K562 (cell line): ENCODE data around the gene POU3F3. TPM values are rescaled to one million over a fixed set of nuclear protein-coding genes. Genes with fewer than 3 reads are reported as not detected.

Experiments
- ATAC-seq: fragments of 200-7000 bp; cut with Tn5 transposase; 3 replicates; pipeline ENCODE4 v1.9.1; 2020; ENCODE audit warnings: moderate library complexity
- BruUV-seq: library from RNA; stranded (reverse); fragments of 400-500 nt; replicated peaks from 2 replicates; lab custom pipeline; 2021; lab: Mats Ljungman, UMichigan
- CTCF ChIA-PET: fragments of 300-600 bp; formaldehyde crosslinking; extraction: SDS; loops from one replicate; lab custom pipeline; 2021; ENCODE audit warnings: low intra/inter-chr PET ratio; lab: Yijun Ruan, JAX
- POLR2A ChIA-PET: fragments of 300-600, 350-650 bp; sonication (Branson Sonifier 250); formaldehyde crosslinking; extraction: SDS; loops from one replicate; lab custom pipeline; 2021; ENCODE audit warnings: antibody characterized with exemption, inconsistent platforms; lab: Yijun Ruan, JAX
- DNase-seq, 4 experiments: peaks; one replicate each; pipeline versions ENCODE4 v3.0.0 to v3.0.0-alpha.2; 2011 to 2018; ENCODE audit warnings: low spot score in 3 of 4, mixed read lengths in 3 of 4; ENCODE audit errors: extremely low read depth in 1 of 4
- FAIRE-seq: peaks from 2 replicates; lab custom pipeline; 2011; peaks lifted over from hg19 to GRCh38; lab: Jason Lieb, UNC
- H2AFZ ChIP-seq: 2 replicates; pipeline ENCODE4 v1.6.0; 2011; ENCODE audit warnings: low read depth, low read length, control low read depth, inconsistent platforms
- H3K27ac ChIP-seq: fragments of 200-600 bp; 3 replicates; pipeline ENCODE4 v1.8.0; 2011; ENCODE audit warnings: low read depth, mild to moderate bottlenecking, control low read depth, inconsistent platforms, low read length, moderate library complexity, mixed read lengths; ENCODE audit errors: extremely low read depth
- H3K27me3 ChIP-seq, 2 experiments: fragments of 300-600 bp in 1 of 2; 2 replicates in 1 of 2; 3 replicates in 1 of 2; pipeline versions ENCODE4 v1.6.0 to v1.8.0; 2011; ENCODE audit warnings: inconsistent platforms in 2 of 2, low read length in 2 of 2, mild to moderate bottlenecking in 1 of 2, mixed read lengths in 1 of 2, moderate library complexity in 1 of 2; ENCODE audit not compliant: control insufficient read depth in 2 of 2, insufficient read depth in 2 of 2
- H3K36me3 ChIP-seq: fragments of 300-600 bp; 3 replicates; pipeline ENCODE4 v1.8.0; 2011; ENCODE audit warnings: mild to moderate bottlenecking, low read length, inconsistent platforms; ENCODE audit not compliant: control insufficient read depth, insufficient read depth
- H3K4me1 ChIP-seq, 2 experiments: fragments of 200-600 bp in 1 of 2; replicated peaks in 1 of 2; 2 replicates in 1 of 2; 3 replicates in 1 of 2; pipeline versions ENCODE4 v1.5.1 to v1.8.0; 2011; ENCODE audit warnings: inconsistent platforms in 2 of 2, low read length in 2 of 2, mild to moderate bottlenecking in 1 of 2, mixed read lengths in 1 of 2, moderate library complexity in 1 of 2; ENCODE audit not compliant: control insufficient read depth in 2 of 2, insufficient read depth in 2 of 2
- H3K4me2 ChIP-seq: 2 replicates; pipeline ENCODE4 v1.6.1; 2011; ENCODE audit warnings: low read length, control low read depth, inconsistent platforms, mixed read lengths; ENCODE audit not compliant: insufficient read depth
- H3K4me3 ChIP-seq: fragments of 200-600 bp; sonication (generic), shearing (Covaris generic); 2 replicates; pipeline ENCODE4 v1.5.1; 2016; ENCODE audit warnings: control low read depth, inconsistent platforms
- H3K79me2 ChIP-seq: fragments of 200-600 bp; 3 replicates; pipeline ENCODE4 v1.8.0; 2011; ENCODE audit warnings: low read length, inconsistent platforms; ENCODE audit not compliant: control insufficient read depth, insufficient read depth
- H3K9ac ChIP-seq, 2 experiments: 2 replicates each; pipeline versions ENCODE4 v1.6.0 to v1.6.1; 2011; ENCODE audit warnings: low read depth in 2 of 2, low read length in 2 of 2, control low read depth in 1 of 2, inconsistent platforms in 1 of 2, mild to moderate bottlenecking in 1 of 2, mixed read lengths in 1 of 2; ENCODE audit not compliant: insufficient read depth in 1 of 2
- H3K9me1 ChIP-seq: one replicate; pipeline ENCODE4 v1.6.0; 2011; ENCODE audit warnings: inconsistent platforms, mild to moderate bottlenecking, low read length, moderate library complexity; ENCODE audit not compliant: control insufficient read depth, insufficient read depth
- H3K9me3 ChIP-seq: replicated peaks from 2 replicates; pipeline ENCODE4 v1.5.1; 2011; ENCODE audit warnings: low read depth, low read length, inconsistent platforms; ENCODE audit not compliant: control insufficient read depth, insufficient read depth
- H4K20me1 ChIP-seq: replicated peaks from 2 replicates; pipeline ENCODE4 v1.6.1; 2011; ENCODE audit warnings: low read length, inconsistent platforms, mixed read lengths; ENCODE audit not compliant: control insufficient read depth, insufficient read depth
- GTF2E2 ChIP-seq: fragments of 200-800 bp; sonication (Bioruptor generic); IDR thresholded peaks from 2 replicates; pipeline ENCODE4 v1.6.1; 2016; ENCODE audit warnings: missing genetic modification characterization, missing compliant biosample characterization
- NFYB ChIP-seq: IDR thresholded peaks from 2 replicates; pipeline ENCODE4 v1.6.1; 2011; ENCODE audit warnings: mild to moderate bottlenecking, moderate library complexity; ENCODE audit not compliant: insufficient read length; ENCODE audit errors: extremely low read depth
- SIN3B ChIP-seq: fragments of 450-650 bp; IDR thresholded peaks from 2 replicates; pipeline ENCODE4 v1.6.1; 2017; ENCODE audit warnings: low read depth, mild to moderate bottlenecking, moderate library complexity
- SMARCA5 ChIP-seq: fragments of 450-650 bp; IDR thresholded peaks from 2 replicates; pipeline ENCODE4 v1.6.1; 2016
- SMARCE1 ChIP-seq: fragments of 450-650 bp; IDR thresholded peaks from 2 replicates; pipeline ENCODE4 v1.7.1; 2016; ENCODE audit warnings: mild to moderate bottlenecking
- SREBF1 ChIP-seq: fragments of 150-350 bp; IDR thresholded peaks from 2 replicates; pipeline ENCODE4 v1.6.1; 2014; ENCODE audit warnings: antibody characterized with exemption, low read depth, low read length, borderline replicate concordance
- TAF9B ChIP-seq: fragments of 450-650 bp; IDR thresholded peaks from 2 replicates; pipeline ENCODE4 v1.6.1; 2018; ENCODE audit warnings: mild to moderate bottlenecking; ENCODE audit not compliant: partially characterized antibody
- TGIF2 ChIP-seq: sonication (generic); formaldehyde crosslinking; IDR thresholded peaks from 2 replicates; pipeline ENCODE4 v1.8.1; 2022; ENCODE audit warnings: mild to moderate bottlenecking, missing genetic modification reagents, moderate library complexity
- ZNF76 ChIP-seq: fragments of 250-450 bp; sonication (Bioruptor Pico); IDR thresholded peaks from 2 replicates; pipeline ENCODE4 v1.4.0; 2020; ENCODE audit warnings: mild to moderate bottlenecking, moderate library complexity, borderline replicate concordance
- WGBS: fragments of 100-300 bp; shearing (Covaris generic); methylation state at CpG from one replicate; pipeline ENCODE4 v1.1.6; 2016; ENCODE audit warnings: low coverage, mixed read lengths; ENCODE audit not compliant: insufficient coverage; ENCODE audit errors: missing lambda C conversion rate; 5-methylcytosine and 5-hydroxymethylcytosine counted together
- in situ Hi-C: fragments of 300-500 bp; cut with MboI; formaldehyde crosslinking; loops from 4 replicates; pipeline ENCODE4 v1.15.0; 2018; ENCODE audit warnings: inconsistent platforms, mixed read lengths
- intact Hi-C: fragments of 100-400 bp; cut with micrococcal nuclease; formaldehyde crosslinking; loops from 2 replicates; pipeline ENCODE4 v1.14.2; 2022
- polyA plus RNA-seq, 8 experiments: library from polyadenylated mRNA; depleted of rRNA in 4 of 8; stranded (reverse) in 5 of 8; unstranded in 3 of 8; fragments of >200 nt; fragmentation: Nextera tagmentation in 2 of 8; fragmentation: Illumina TruSeq in 1 of 8; extraction: Ambion mirVana in 2 of 8; extraction: Trizol in 1 of 8; gene quantifications; 2 replicates each; pipeline versions ENCODE4 v1.2.1 to v1.2.3, GENCODE V29; 2011 to 2014; ENCODE audit warnings: inconsistent platforms in 1 of 8, missing spikeins in 1 of 8
- total RNA-seq, 7 experiments: library from RNA; depleted of rRNA in 6 of 7; stranded (reverse); fragments of >200 nt in 6 of 7; fragmentation: Illumina TruSeq in 2 of 7; extraction: Trizol in 2 of 7; gene quantifications; 2 replicates each; pipeline versions ENCODE4 v1.2.1 to v1.2.3, GENCODE V29; 2011 to 2021; ENCODE audit warnings: low replicate concordance in 1 of 7

POU3F3 gene
- total and polyA plus RNA-seq, 9 of the 15 experiments (the other 6 are each of a cell fraction or from before 2014, with no cell fraction given) = not detected

GRCh38 chr2:104867813-104868504 lies 14.0 kb downstream of the POU3F3 start:
- in situ Hi-C loops = no loop called here
- WGBS = under 1% methylated on average over 30 of the region's 33 CpGs

GRCh38 chr2:104868505-104868866 lies 14.6 kb downstream of the POU3F3 start:
- peaks cover 0 to 19% of the 10 kb centered on the region in 2 experiments; a peak in 3 of 5 replicates for H3K4me1 ChIP-seq
- intact Hi-C loops = no loop called here
- no peak overlapping the region for H3K4me2 ChIP-seq
- no peak overlapping the region for H3K9ac ChIP-seq
- DNase-seq (no peak), ATAC-seq (no peak), FAIRE-seq (no peak)
- ChIA-PET CTCF (no interaction called here), POLR2A (interaction anchor here (0.6 kb wide), 1 partner anchor 248 kb away, joined by 4 read pairs; no protein-coding TSS in a partner anchor)
- no peaks in the 10 kb centered on the region for H3K79me2 ChIP-seq
- H3K9me3 ChIP-seq = no peaks in the 10 kb centered on the region
- H3K27me3 ChIP-seq = peaks cover 15 to 51% of the 10 kb centered on the region in 2 experiments; a peak in 4 of 5 replicates
- no peak for TF ChIP-seq NFYB
- no peak overlapping the region for H3K27ac ChIP-seq
- in situ Hi-C loops = no loop called here
- 0% methylated on average over 4 of the region's 4 CpGs for WGBS
- no peak overlapping the region for H3K4me3 ChIP-seq
- no TSS peak for BruUV-seq
- no peaks in the 10 kb centered on the region for H3K36me3 ChIP-seq
- no peak overlapping the region for H2AFZ ChIP-seq
- H4K20me1 ChIP-seq = no peaks in the 10 kb centered on the region
- H3K9me1 ChIP-seq = no peaks in the 10 kb centered on the region

More at GRCh38 chr2:104867813-104868504, 14.0 kb downstream of the POU3F3 start:
- Histone ChIP-seq H3K4me1 (peaks cover 0 to 14% of the 10 kb centered on the region in 2 experiments; a peak in 3 of 5 replicates), H3K4me3 (no peak overlapping the region), H3K36me3 (no peaks in the 10 kb centered on the region), H3K9ac (no peak overlapping the region), H3K9me1 (no peaks in the 10 kb centered on the region), H3K79me2 (no peaks in the 10 kb centered on the region), H3K27me3 (peaks cover 16 to 52% of the 10 kb centered on the region in 2 experiments; a peak in 4 of 5 replicates), H4K20me1 (no peaks in the 10 kb centered on the region), H2AFZ (no peak overlapping the region), H3K4me2 (no peak overlapping the region), H3K9me3 (no peaks in the 10 kb centered on the region), H3K27ac (no peak overlapping the region)
- ChIA-PET CTCF (no interaction called here), POLR2A (interaction anchor here (0.6 kb wide), 1 partner anchor 248 kb away, joined by 4 read pairs; no protein-coding TSS in a partner anchor)
- DNase-seq (no peak), ATAC-seq (no peak), FAIRE-seq (no peak)
- no peak for TF ChIP-seq ZNF76 (CRISPR knock-in tag)
- no peak for TF ChIP-seq TAF9B
- TF ChIP-seq SREBF1 = no peak
- no peak for TF ChIP-seq NFYB
- TF ChIP-seq TGIF2 = no peak
- TF ChIP-seq SMARCE1 = no peak
- no peak for TF ChIP-seq SIN3B
- TF ChIP-seq SMARCA5 = no peak
- TF ChIP-seq GTF2E2 = no peak
- no TSS peak for BruUV-seq
- intact Hi-C loops = no loop called here
